Endothelial cell of umbilical vein (primary cell): ENCODE data around the gene SLC11A1. TPM values are rescaled to one million over a fixed set of nuclear protein-coding genes. Genes with fewer than 3 reads are reported as not detected.

ENCODE experiments used
- BruUV-seq: library from RNA; stranded (reverse); fragments of 400-500 nt; replicated peaks from 2 replicates; lab custom pipeline; 2021; lab: Mats Ljungman, UMichigan
- CTCF ChIA-PET: fragments of 300-600, 350-600 bp; sonication (Branson Sonifier 250); formaldehyde crosslinking; loops from one replicate; lab custom pipeline; 2021; ENCODE audit warnings: antibody characterized with exemption, inconsistent platforms; lab: Charles Lee
- POLR2A ChIA-PET: fragments of 300-600, 350-600 bp; sonication (Branson Sonifier 250); formaldehyde crosslinking; loops from one replicate; lab custom pipeline; 2021; ENCODE audit warnings: antibody characterized with exemption, inconsistent platforms; lab: Charles Lee
- DNase-seq: peaks from one replicate; pipeline ENCODE4 v3.0.0-alpha.2; 2011; ENCODE audit warnings: low read depth, low spot score
- FAIRE-seq: peaks from 2 replicates; lab custom pipeline; 2011; peaks lifted over from hg19 to GRCh38; lab: Jason Lieb, UNC
- H2AFZ ChIP-seq: 2 replicates; pipeline ENCODE4 v1.6.0; 2012; ENCODE audit warnings: low read depth, low read length, control low read depth, inconsistent platforms
- H3K27ac ChIP-seq: 2 replicates; pipeline ENCODE4 v1.5.1; 2011; ENCODE audit warnings: low read depth, mild to moderate bottlenecking, control low read depth, low read length, moderate library complexity; ENCODE audit not compliant: insufficient read depth
- H3K27me3 ChIP-seq, 2 experiments: 2 replicates each; pipeline versions ENCODE4 v1.6.0 to v1.6.1; 2011; ENCODE audit warnings: low read length in 2 of 2, mixed read lengths in 1 of 2; ENCODE audit not compliant: control insufficient read depth in 2 of 2, insufficient read depth in 2 of 2
- H3K36me3 ChIP-seq, 2 experiments: 2 replicates in 1 of 2; 3 replicates in 1 of 2; pipeline ENCODE4 v1.5.1; 2011; ENCODE audit warnings: low read length in 2 of 2, mild to moderate bottlenecking in 1 of 2, moderate library complexity in 1 of 2; ENCODE audit not compliant: control insufficient read depth in 2 of 2, insufficient read depth in 2 of 2; ENCODE audit errors: extremely low read depth in 1 of 2
- H3K4me1 ChIP-seq: 3 replicates; pipeline ENCODE4 v1.5.1; 2011; ENCODE audit warnings: mild to moderate bottlenecking, low read length; ENCODE audit not compliant: control insufficient read depth, insufficient read depth; ENCODE audit errors: extremely low read depth
- H3K4me2 ChIP-seq: 2 replicates; pipeline ENCODE4 v1.6.1; 2011; ENCODE audit warnings: low read length, control low read depth, mixed read lengths; ENCODE audit not compliant: insufficient read depth
- H3K4me3 ChIP-seq, 3 experiments: fragments of 200-600 bp in 1 of 3; sonication (generic), shearing (Covaris generic) in 1 of 3; replicated peaks in 1 of 3; 2 replicates each; pipeline ENCODE4 v1.5.1; 2011 to 2016; ENCODE audit warnings: control low read depth in 3 of 3, low read length in 3 of 3, mild to moderate bottlenecking in 2 of 3, inconsistent platforms in 1 of 3, low read depth in 1 of 3, moderate library complexity in 1 of 3; ENCODE audit not compliant: insufficient read depth in 1 of 3
- H3K79me2 ChIP-seq: 2 replicates; pipeline ENCODE4 v1.6.0; 2012; ENCODE audit warnings: low read length, inconsistent platforms; ENCODE audit not compliant: control insufficient read depth, insufficient read depth
- H3K9ac ChIP-seq: replicated peaks from 2 replicates; pipeline ENCODE3; 2011; ENCODE audit warnings: low read length, control low read depth; ENCODE audit not compliant: insufficient read depth; ENCODE audit errors: extremely low read depth
- H3K9me1 ChIP-seq: replicated peaks from 3 replicates; pipeline ENCODE4 v1.6.0; 2011; ENCODE audit warnings: mild to moderate bottlenecking, low read length; ENCODE audit not compliant: control insufficient read depth, insufficient read depth; ENCODE audit errors: extremely low read depth
- H3K9me3 ChIP-seq: replicated peaks from 2 replicates; pipeline ENCODE4 v1.5.1; 2012; ENCODE audit warnings: low read length, inconsistent platforms; ENCODE audit not compliant: control insufficient read depth, insufficient read depth
- H4K20me1 ChIP-seq: replicated peaks from 2 replicates; pipeline ENCODE3; 2011; ENCODE audit warnings: mild to moderate bottlenecking, low read length; ENCODE audit not compliant: control insufficient read depth, insufficient read depth; ENCODE audit errors: extremely low read depth
- FOS ChIP-seq: IDR thresholded peaks from 2 replicates; pipeline ENCODE4 v1.6.1; 2011; ENCODE audit warnings: mild to moderate bottlenecking, low read length, moderate library complexity, borderline replicate concordance; ENCODE audit not compliant: insufficient read depth
- GATA2 ChIP-seq: IDR thresholded peaks from 2 replicates; pipeline ENCODE4 v1.7.0; 2011; ENCODE audit warnings: low read depth, mild to moderate bottlenecking, moderate library complexity, mixed read lengths, low read length; ENCODE audit not compliant: insufficient read length, insufficient read depth
- JUN ChIP-seq: IDR thresholded peaks from 2 replicates; pipeline ENCODE4 v1.6.1; 2011; ENCODE audit warnings: borderline replicate concordance, low read depth; ENCODE audit not compliant: insufficient read length, insufficient read depth
- MYC ChIP-seq: IDR thresholded peaks from one replicate; pipeline ENCODE4 v1.6.1; 2011; ENCODE audit warnings: mild to moderate bottlenecking, low read depth, low read length
- POLR2A ChIP-seq: IDR thresholded peaks from 2 replicates; pipeline ENCODE4 v1.6.1; 2012; ENCODE audit warnings: low read depth, mild to moderate bottlenecking, control low read depth, low read length
- POLR2AphosphoS5 ChIP-seq: IDR thresholded peaks from 2 replicates; pipeline ENCODE4 v1.6.1; 2012; ENCODE audit warnings: low read depth, mild to moderate bottlenecking, control low read depth, low read length, moderate library complexity; ENCODE audit not compliant: insufficient read depth
- dilution Hi-C: fragments of 300-500 bp; cut with MboI; formaldehyde crosslinking; loops from one replicate; pipeline ENCODE4 v1.15.0; 2019; ENCODE audit warnings: low sequenced_read_pairs; ENCODE audit not compliant: extremely low pct_ligation_motif_present
- intact Hi-C: fragments of 100-400 bp; cut with micrococcal nuclease; formaldehyde crosslinking; loops from one replicate; pipeline ENCODE4 v1.10.0; 2022
- polyA plus RNA-seq, 4 experiments: library from polyadenylated mRNA; depleted of rRNA in 3 of 4; stranded (reverse) in 3 of 4; unstranded in 1 of 4; fragments of >200 nt; gene quantifications; 2 replicates each; pipeline versions ENCODE4 v1.2.1 to v1.2.3, GENCODE V29; 2011 to 2012; ENCODE audit warnings: missing spikeins in 1 of 4
- total RNA-seq: library from RNA; stranded (reverse); gene quantifications from 2 replicates; pipeline ENCODE4 v1.2.3, GENCODE V29; 2021
- TF ChIP-seq, protein P1 (sequence below), 2 donors: IDR thresholded peaks; 1 replicate in 1 of 2; 2 replicates in 1 of 2; pipeline ENCODE4 v1.5.1; 2011; ENCODE audit warnings: low read length in 2 of 2, mild to moderate bottlenecking in 2 of 2, moderate library complexity in 2 of 2, control low read depth in 1 of 2, inconsistent platforms in 1 of 2, low read depth in 1 of 2; ENCODE audit not compliant: insufficient read depth in 1 of 2; ENCODE audit errors: extremely low read depth in 1 of 2

Gene SLC11A1
- total and polyA plus RNA-seq, 2 donors (not counting 3 experiments of a cell fraction or from before 2014, with no cell fraction given), result 0.03 TPM; not detected in 1

DNA sequence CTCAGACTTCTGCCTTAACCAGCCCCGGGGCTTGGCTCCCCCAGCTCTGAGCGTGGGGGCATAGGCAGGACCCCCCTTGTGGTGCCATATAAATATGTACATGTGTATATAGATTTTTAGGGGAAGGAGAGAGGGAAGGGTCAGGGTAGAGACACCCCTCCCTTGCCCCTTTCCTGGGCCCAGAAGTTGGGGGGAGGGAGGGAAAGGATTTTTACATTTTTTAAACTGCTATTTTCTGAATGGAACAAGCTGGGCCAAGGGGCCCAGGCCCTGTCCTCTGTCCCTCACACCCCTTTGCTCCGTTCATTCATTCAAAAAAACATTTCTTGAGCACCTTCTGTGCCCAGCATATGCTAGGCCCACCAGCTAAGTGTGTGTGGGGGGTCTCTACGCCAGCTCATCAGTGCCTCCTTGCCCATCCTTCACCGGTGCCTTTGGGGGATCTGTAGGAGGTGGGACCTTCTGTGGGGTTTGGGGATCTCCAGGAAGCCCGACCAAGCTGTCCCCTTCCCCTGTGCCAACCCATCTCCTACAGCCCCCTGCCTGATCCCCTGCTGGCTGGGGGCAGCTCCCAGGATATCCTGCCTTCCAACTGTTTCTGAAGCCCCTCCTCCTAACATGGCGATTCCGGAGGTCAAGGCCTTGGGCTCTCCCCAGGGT, 23.1 kb downstream of the SLC11A1 start:
- intact Hi-C loops, result loop anchor here (5.0 kb wide), 2 partner anchors 178 to 442 kb away; no protein-coding TSS in a partner anchor
- Histone ChIP-seq H3K4me2 (no peak overlapping the region), H3K9me3 (no peaks in the 10 kb centered on the region), H2AFZ (no peak overlapping the region), H4K20me1 (no peaks in the 10 kb centered on the region), H3K79me2 (peaks cover 19% of the 10 kb centered on the region), H3K9me1 (no peaks in the 10 kb centered on the region), H3K27me3 (no peaks in the 10 kb centered on the region), H3K4me3 (no peak overlapping the region), H3K36me3 (peaks cover 0 to 24% of the 10 kb centered on the region in 2 experiments), H3K9ac (no peak overlapping the region), H3K27ac (peak overlapping the region; percentile 38), H3K4me1 (peaks cover 26% of the 10 kb centered on the region)
- dilution Hi-C loops, result no loop called here
- ChIA-PET CTCF (interaction anchor here (0.9 to 3.9 kb wide), 5 partner anchors 9 to 110 kb away, joined by 3 to 14 read pairs (median 3); no protein-coding TSS in a partner anchor), POLR2A (no interaction called here)
- BruUV-seq, result TSS peak; percentile 29
- TF ChIP-seq, protein P1, sequence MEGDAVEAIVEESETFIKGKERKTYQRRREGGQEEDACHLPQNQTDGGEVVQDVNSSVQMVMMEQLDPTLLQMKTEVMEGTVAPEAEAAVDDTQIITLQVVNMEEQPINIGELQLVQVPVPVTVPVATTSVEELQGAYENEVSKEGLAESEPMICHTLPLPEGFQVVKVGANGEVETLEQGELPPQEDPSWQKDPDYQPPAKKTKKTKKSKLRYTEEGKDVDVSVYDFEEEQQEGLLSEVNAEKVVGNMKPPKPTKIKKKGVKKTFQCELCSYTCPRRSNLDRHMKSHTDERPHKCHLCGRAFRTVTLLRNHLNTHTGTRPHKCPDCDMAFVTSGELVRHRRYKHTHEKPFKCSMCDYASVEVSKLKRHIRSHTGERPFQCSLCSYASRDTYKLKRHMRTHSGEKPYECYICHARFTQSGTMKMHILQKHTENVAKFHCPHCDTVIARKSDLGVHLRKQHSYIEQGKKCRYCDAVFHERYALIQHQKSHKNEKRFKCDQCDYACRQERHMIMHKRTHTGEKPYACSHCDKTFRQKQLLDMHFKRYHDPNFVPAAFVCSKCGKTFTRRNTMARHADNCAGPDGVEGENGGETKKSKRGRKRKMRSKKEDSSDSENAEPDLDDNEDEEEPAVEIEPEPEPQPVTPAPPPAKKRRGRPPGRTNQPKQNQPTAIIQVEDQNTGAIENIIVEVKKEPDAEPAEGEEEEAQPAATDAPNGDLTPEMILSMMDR (IDR thresholded peaks at IDR 0.05; ENCODE audit: extremely low read depth in 1 of 2, insufficient read depth in 1 of 2, low read depth in 1 of 2, low read length in 2 of 2), result no peak
- TF ChIP-seq MYC (no peak), POLR2A (no peak), JUN (no peak)
- DNase-seq (no peak), FAIRE-seq (no peak)

DNA sequence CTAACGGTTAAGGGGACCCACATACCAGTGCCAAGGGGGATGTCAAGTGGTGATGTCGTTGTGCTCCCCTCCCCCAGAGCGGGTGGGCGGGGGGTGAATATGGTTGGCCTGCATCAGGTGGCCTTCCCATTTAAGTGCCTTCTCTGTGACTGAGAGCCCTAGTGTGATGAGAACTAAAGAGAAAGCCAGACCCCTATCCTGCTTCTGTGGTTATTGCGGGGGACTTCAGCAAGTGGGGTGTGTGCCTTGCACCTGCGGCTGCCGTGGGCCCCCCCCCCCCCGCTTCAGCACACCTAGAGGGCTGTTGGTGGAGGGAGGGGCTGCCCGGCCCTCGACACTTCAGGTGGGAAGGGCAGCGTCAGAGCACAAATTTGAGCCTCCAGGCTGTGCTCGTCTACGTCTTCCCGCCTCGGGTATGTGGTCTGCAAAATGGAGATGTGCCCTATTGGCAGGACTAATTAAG, 23.7 kb downstream of the SLC11A1 start:
- H3K9ac ChIP-seq, result no peak overlapping the region
- BruUV-seq, result no TSS peak
- intact Hi-C loops (loop anchor here (1.0 to 5.0 kb wide), 8 partner anchors 7 to 442 kb away; partner anchors contain the start of genes CNOT9 and USP37), dilution Hi-C loops (no loop called here)
- peaks cover 26% of the 10 kb centered on the region for H3K4me1 ChIP-seq
- peaks cover 0 to 24% of the 10 kb centered on the region in 2 experiments for H3K36me3 ChIP-seq
- TF ChIP-seq POLR2AphosphoS5 (no peak), POLR2A (no peak), FOS (no peak), GATA2 (no peak)
- no peaks in the 10 kb centered on the region for H3K27me3 ChIP-seq
- no peaks in the 10 kb centered on the region for H3K9me3 ChIP-seq
- no peaks in the 10 kb centered on the region for H3K9me1 ChIP-seq
- FAIRE-seq (no peak), DNase-seq (no peak)
- POLR2A ChIA-PET, result no interaction called here
- no peaks in the 10 kb centered on the region for H4K20me1 ChIP-seq
- peak overlapping the region; percentile 59 for H3K4me2 ChIP-seq
- H3K4me3 ChIP-seq, result peak overlapping the region in 1 of 3 experiments; percentile 2
- H2AFZ ChIP-seq, result peak overlapping the region; percentile 46
- peak overlapping the region; percentile 38 for H3K27ac ChIP-seq
- H3K79me2 ChIP-seq, result peaks cover 14% of the 10 kb centered on the region
- CTCF ChIA-PET, result interaction anchor here (1.0 to 3.9 kb wide), 4 partner anchors 9 to 57 kb away, joined by 3 to 14 read pairs (median 4); no protein-coding TSS in a partner anchor
